Measurements from ENCODE around the gene CPSF4L. TPM values are rescaled to one million over a fixed set of nuclear protein-coding genes. Genes with fewer than 3 reads are reported as not detected.

CPSF4L gene
- total and polyA plus RNA-seq, 2 of the 13 experiments (the other 11 are each of a cell fraction or from before 2014, with no cell fraction given): 0.73 to 1.6 TPM

DNA sequence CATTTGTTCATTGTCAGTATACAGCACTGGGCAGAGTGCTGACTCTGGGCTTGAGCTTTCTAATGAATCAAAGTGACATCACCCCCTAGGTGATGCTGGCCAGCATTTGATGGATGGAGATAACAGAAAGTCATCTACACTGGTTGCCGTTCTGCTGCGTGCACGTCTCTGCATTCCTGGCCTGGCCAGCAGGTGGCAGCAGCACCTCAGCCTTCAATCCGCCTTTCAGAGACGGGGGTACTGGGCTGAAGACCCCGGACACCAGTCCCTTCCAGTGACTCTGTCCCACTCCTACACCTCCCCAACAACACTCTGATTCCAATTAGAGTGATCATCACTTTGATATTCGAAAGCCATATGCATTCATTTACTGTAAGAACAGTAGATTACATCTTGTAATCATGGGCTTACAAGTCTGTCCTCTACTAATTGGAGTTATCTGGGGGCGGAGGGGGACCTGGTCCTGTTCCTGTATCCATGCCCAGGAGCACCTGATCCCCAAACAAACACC lies 6.0 kb downstream of the CPSF4L start (continued):
- TF ChIP-seq PCBP1 (IDR thresholded peaks at IDR 0.05; ENCODE audit: borderline replicate concordance, low read depth, low read length) (no peak), ZNF296 (CRISPR knock-in tag; conservative IDR thresholded peaks at IDR 0.05) (no peak), HNF4A (CRISPR knock-in tag; IDR thresholded peaks at IDR 0.05) (no peak), MAF1 (CRISPR knock-in tag; IDR thresholded peaks at IDR 0.05; ENCODE audit: borderline replicate concordance) (no peak), ZNF547 (CRISPR knock-in tag; IDR thresholded peaks at IDR 0.05) (peak; percentile 41; the same call in 1 of the 2 replicates), ATF7 (IDR thresholded peaks at IDR 0.05) (no peak), ATF7 (CRISPR knock-in tag; IDR thresholded peaks at IDR 0.05) (no peak), HOXA3 (CRISPR knock-in tag; IDR thresholded peaks at IDR 0.05) (no peak), YEATS2 (CRISPR knock-in tag; IDR thresholded peaks at IDR 0.05; ENCODE audit: borderline replicate concordance) (peak; percentile 51; the same call in 1 of the 2 replicates), MIXL1 (CRISPR knock-in tag; IDR thresholded peaks at IDR 0.05) (0 out of 2 replicates have a peak, but pooled peaks have one; percentile 48), ZNF101 (CRISPR knock-in tag; IDR thresholded peaks at IDR 0.05; ENCODE audit: borderline replicate concordance, low read depth) (no peak), ELF3 (CRISPR knock-in tag; IDR thresholded peaks at IDR 0.05) (peak; percentile 45; the same call in 1 of the 2 replicates)
- TF ChIP-seq, protein P1, sequence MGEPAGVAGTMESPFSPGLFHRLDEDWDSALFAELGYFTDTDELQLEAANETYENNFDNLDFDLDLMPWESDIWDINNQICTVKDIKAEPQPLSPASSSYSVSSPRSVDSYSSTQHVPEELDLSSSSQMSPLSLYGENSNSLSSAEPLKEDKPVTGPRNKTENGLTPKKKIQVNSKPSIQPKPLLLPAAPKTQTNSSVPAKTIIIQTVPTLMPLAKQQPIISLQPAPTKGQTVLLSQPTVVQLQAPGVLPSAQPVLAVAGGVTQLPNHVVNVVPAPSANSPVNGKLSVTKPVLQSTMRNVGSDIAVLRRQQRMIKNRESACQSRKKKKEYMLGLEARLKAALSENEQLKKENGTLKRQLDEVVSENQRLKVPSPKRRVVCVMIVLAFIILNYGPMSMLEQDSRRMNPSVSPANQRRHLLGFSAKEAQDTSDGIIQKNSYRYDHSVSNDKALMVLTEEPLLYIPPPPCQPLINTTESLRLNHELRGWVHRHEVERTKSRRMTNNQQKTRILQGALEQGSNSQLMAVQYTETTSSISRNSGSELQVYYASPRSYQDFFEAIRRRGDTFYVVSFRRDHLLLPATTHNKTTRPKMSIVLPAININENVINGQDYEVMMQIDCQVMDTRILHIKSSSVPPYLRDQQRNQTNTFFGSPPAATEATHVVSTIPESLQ (CRISPR knock-in tag; conservative IDR thresholded peaks at IDR 0.05): 0 out of 2 replicates have a peak, but pooled peaks have one; percentile 41
- TF ChIP-seq, protein P2, sequence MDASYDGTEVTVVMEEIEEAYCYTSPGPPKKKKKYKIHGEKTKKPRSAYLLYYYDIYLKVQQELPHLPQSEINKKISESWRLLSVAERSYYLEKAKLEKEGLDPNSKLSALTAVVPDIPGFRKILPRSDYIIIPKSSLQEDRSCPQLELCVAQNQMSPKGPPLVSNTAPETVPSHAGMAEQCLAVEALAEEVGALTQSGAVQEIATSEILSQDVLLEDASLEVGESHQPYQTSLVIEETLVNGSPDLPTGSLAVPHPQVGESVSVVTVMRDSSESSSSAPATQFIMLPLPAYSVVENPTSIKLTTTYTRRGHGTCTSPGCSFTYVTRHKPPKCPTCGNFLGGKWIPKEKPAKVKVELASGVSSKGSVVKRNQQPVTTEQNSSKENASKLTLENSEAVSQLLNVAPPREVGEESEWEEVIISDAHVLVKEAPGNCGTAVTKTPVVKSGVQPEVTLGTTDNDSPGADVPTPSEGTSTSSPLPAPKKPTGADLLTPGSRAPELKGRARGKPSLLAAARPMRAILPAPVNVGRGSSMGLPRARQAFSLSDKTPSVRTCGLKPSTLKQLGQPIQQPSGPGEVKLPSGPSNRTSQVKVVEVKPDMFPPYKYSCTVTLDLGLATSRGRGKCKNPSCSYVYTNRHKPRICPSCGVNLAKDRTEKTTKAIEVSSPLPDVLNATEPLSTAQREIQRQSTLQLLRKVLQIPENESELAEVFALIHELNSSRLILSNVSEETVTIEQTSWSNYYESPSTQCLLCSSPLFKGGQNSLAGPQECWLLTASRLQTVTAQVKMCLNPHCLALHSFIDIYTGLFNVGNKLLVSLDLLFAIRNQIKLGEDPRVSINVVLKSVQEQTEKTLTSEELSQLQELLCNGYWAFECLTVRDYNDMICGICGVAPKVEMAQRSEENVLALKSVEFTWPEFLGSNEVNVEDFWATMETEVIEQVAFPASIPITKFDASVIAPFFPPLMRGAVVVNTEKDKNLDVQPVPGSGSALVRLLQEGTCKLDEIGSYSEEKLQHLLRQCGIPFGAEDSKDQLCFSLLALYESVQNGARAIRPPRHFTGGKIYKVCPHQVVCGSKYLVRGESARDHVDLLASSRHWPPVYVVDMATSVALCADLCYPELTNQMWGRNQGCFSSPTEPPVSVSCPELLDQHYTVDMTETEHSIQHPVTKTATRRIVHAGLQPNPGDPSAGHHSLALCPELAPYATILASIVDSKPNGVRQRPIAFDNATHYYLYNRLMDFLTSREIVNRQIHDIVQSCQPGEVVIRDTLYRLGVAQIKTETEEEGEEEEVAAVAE (CRISPR knock-in tag; IDR thresholded peaks at IDR 0.05; ENCODE audit: borderline replicate concordance): no peak
- TF ChIP-seq, protein P3, sequence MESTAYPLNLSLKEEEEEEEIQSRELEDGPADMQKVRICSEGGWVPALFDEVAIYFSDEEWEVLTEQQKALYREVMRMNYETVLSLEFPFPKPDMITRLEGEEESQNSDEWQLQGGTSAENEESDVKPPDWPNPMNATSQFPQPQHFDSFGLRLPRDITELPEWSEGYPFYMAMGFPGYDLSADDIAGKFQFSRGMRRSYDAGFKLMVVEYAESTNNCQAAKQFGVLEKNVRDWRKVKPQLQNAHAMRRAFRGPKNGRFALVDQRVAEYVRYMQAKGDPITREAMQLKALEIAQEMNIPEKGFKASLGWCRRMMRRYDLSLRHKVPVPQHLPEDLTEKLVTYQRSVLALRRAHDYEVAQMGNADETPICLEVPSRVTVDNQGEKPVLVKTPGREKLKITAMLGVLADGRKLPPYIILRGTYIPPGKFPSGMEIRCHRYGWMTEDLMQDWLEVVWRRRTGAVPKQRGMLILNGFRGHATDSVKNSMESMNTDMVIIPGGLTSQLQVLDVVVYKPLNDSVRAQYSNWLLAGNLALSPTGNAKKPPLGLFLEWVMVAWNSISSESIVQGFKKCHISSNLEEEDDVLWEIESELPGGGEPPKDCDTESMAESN (CRISPR knock-in tag; conservative IDR thresholded peaks at IDR 0.05): no peak
- TF ChIP-seq, protein P4, sequence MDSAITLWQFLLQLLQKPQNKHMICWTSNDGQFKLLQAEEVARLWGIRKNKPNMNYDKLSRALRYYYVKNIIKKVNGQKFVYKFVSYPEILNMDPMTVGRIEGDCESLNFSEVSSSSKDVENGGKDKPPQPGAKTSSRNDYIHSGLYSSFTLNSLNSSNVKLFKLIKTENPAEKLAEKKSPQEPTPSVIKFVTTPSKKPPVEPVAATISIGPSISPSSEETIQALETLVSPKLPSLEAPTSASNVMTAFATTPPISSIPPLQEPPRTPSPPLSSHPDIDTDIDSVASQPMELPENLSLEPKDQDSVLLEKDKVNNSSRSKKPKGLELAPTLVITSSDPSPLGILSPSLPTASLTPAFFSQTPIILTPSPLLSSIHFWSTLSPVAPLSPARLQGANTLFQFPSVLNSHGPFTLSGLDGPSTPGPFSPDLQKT (CRISPR knock-in tag; IDR thresholded peaks at IDR 0.05; ENCODE audit: borderline replicate concordance): no peak
- TF ChIP-seq, protein P5, sequence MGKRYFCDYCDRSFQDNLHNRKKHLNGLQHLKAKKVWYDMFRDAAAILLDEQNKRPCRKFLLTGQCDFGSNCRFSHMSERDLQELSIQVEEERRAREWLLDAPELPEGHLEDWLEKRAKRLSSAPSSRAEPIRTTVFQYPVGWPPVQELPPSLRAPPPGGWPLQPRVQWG (CRISPR knock-in tag; IDR thresholded peaks at IDR 0.05; ENCODE audit: borderline replicate concordance, low read depth): no peak
- TF ChIP-seq, protein P6, sequence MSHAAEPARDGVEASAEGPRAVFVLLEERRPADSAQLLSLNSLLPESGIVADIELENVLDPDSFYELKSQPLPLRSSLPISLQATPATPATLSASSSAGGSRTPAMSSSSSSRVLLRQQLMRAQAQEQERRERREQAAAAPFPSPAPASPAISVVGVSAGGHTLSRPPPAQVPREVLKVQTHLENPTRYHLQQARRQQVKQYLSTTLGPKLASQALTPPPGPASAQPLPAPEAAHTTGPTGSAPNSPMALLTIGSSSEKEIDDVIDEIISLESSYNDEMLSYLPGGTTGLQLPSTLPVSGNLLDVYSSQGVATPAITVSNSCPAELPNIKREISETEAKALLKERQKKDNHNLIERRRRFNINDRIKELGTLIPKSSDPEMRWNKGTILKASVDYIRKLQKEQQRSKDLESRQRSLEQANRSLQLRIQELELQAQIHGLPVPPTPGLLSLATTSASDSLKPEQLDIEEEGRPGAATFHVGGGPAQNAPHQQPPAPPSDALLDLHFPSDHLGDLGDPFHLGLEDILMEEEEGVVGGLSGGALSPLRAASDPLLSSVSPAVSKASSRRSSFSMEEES (CRISPR knock-in tag; IDR thresholded peaks at IDR 0.05): 0 out of 2 replicates have a peak, but pooled peaks have one; percentile 27

Measured in HepG2 (cell line).